HG03175 (cell line): ENCODE data around the gene CA6.
"Not testable (repeated sequence)": the region's sequence is repeated elsewhere in the genome, so short reads cannot be mapped to it uniquely, and the experiment has no call there.

ENCODE experiments used
- ATAC-seq: cut with Tn5 transposase; IDR thresholded peaks from one replicate; pipeline ENCODE4 v1.9.1; 2021; ENCODE audit warnings: mild to moderate bottlenecking, moderate library complexity; ENCODE audit not compliant: unreplicated experiment

Gene CA6

DNA sequence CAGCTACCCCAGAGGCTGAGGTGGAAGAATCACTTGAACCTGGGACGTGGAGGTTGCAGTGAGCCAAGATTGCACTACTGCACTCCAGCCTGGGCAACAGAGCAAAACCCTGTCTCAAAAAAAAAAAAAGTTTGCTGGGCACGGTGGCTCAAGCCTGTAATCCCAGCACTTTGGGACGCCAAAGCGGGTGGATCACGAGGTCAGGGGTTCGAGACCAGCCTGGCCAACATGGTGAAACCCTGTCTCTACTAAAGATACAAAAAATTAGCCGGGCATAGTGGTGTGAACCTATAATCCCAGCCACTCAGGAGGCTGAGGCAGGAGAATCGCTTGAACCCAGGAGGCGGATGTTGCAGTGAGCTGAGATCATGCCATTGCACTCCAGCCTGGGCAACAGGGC, 23.2 kb downstream of the CA6 start:
- ATAC-seq = not testable (repeated sequence)

GRCh38 chr1:8969937-8970336, 24.3 kb downstream of the CA6 start:
- ATAC-seq = no peak

DNA sequence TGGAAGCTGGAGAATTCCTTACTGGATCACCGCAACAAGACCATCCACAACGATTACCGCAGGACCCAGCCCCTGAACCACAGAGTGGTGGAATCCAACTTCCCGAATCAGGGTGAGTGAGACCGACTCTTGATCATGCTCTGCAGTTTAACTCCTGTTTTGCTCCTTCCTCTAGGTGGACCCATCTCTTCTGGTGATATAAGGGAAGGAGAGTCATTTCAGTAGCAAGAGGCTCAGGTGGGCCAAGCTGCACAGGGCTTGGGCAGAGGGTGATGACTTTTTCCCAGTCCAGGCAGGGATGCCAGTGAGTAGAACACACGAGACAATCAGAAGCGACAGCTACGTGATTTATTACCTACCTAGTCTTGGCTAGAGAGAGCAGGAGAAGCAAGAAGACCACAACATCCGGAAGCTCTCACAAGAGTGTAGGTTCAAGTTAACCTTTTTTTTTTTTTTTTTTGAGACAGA, 25.2 kb downstream of the CA6 start:
- ATAC-seq = no peak

DNA sequence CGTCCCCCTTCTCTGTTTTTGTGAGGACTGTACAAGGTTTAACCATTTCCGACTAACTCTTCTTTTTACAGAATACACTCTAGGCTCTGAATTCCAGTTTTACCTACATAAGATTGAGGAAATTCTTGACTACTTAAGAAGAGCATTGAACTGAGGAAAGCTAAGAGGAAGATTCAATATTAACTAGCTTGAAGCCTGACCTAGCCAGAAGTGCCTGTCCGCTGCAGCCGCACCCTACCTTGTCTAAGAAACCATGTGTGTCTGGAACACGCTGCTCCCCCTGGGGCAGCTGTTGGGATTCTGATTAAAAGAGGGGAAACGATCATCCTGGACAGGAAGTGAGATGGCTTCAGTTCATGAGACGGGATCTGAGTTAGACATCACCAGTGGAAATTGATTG, 28.9 kb downstream of the CA6 start:
- no peak for ATAC-seq

- no peak for ATAC-seq
Observed at GRCh38 chr1:8976338-8976737, 30.7 kb downstream of the CA6 start.

DNA sequence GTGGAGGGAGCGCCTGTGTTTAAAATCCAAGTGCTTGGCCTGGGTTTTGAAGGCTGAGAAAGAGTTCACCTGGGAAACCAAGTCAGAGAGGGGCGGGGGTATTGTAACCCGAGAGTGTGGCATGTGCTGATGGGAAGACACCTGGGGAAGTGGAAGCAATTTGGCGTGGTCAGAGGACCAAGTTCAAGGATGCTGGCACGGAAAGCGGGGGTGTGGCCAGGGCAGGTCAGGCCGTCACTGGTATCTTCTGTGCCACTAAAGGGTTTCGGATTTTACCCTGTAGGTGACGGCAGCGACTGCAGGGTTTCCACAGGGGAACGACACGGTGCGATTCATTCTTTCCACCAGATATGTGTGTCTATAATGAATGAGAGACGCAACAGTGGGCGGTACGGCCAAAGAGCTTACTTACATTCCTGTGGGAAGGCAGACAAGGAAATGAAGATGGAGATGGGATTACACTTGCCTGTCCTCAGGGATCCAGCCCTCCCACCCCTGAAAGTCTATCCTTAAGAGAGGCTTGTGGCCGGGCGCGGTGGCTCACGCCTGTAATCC, 31.3 kb downstream of the CA6 start:
- ATAC-seq = no peak

DNA sequence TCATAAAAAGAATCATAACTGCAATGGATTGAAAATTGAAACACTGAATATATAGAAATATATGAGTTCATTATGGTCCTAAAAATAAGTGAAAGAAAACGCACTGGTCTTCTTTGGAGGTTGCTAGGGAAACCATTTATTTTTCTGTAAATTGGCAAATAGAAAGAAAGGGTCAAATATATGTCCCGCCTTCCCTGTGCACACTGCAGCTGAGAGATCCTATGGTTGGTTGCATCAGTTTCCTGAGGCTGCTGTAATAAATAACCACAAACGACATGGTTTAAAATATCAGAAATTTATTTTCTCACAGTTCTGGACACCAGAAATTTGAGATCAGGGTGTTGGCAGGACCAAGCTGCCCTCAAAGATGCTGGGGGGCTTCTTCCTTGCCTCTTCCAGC, 35.0 kb downstream of the CA6 start:
- ATAC-seq = no peak

GRCh38 chr1:8981169-8981568, 35.5 kb downstream of the CA6 start:
- ATAC-seq = no peak

GRCh38 chr1:8984203-8984602, 38.5 kb downstream of the CA6 start:
- ATAC-seq = no peak

GRCh38 chr1:8984990-8985389, 39.3 kb downstream of the CA6 start:
- no peak for ATAC-seq

- no peak for ATAC-seq
Observed at GRCh38 chr1:8985915-8986813, 40.5 kb downstream of the CA6 start.

GRCh38 chr1:8986814-8987190, 41.1 kb downstream of the CA6 start:
- no peak for ATAC-seq

DNA sequence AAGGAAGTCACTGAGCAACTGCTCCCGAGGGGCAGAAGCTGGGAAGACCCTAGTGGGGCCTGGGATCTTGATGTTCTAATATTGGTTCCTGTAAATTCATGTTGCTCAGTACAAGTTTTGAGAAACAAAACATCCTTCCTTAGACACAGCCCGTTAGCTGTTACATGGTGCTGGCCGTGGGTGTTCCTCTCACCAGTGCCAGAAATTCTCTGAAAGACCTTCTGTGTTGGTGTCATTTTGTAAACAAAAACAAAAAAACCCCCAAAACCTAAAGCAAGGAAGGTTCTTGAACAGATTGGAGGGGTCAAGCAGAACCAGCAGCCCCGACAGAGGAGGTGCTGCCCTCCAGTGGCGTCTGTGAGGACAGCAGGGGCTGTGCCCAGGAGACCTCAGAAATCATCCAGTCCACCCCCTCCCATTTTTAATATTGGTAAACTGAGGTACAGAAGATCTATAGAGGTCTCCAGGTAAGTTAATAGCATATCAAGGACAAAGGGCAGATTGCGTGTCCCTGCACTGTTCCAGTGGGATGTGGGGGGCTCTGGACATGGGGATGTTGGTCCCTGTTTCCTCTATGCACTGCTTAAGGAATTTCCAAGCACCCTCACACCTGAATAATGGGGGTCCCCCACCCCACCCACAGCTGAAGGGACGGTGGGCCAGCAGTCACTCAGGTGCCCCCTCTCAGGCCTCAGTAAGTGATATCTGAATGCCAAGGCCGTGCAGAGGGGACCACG, 42.4 kb downstream of the CA6 start:
- no peak for ATAC-seq

- no peak for ATAC-seq
Observed at GRCh38 chr1:8988618-8988967, 42.9 kb downstream of the CA6 start.

DNA sequence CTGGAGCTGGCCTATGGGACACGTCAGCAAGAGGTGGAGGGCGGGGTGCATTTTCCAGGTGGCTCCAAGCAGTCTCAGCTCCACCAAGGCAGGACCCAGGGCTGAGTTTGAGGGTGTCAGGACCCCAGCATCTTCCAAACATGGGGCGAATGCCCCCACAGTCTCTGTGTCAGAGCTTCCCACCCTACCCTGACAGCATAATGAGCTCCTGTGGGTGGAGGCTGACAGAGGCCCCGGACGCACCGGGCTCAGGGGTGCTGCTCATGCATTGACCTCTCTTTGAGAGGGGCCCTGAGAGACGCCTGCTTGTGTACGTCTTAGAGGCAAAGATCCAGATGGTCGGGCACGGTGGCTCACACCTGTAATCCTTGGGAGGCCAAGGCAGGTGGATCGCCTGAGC, 43.4 kb downstream of the CA6 start:
- ATAC-seq = no peak

DNA sequence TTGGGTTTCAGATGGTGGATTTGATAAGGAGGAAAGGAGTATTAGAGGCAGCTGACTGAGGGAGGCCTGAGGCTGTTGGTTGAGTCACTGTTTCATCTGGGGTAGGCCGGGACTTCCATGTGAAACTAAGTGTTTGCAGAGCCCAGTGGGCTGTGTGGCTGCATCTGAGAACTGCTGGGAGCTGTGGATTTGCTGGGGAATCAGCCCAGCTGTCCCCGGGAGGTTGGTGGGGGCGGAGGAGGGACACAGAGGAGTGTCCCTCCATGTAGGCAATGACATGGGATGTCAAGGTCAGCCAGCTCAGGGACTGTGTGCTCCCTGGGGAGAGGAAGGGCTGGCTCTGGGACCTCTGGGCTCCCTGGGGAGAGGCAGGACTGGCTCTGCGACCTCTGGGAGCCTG, 44.2 kb downstream of the CA6 start:
- ATAC-seq = no peak

- ATAC-seq = no peak
Observed at GRCh38 chr1:8992936-8993687, 47.4 kb downstream of the CA6 start.

- not testable (repeated sequence) for ATAC-seq
Observed at GRCh38 chr1:8993962-8994675, 48.5 kb downstream of the CA6 start.

DNA sequence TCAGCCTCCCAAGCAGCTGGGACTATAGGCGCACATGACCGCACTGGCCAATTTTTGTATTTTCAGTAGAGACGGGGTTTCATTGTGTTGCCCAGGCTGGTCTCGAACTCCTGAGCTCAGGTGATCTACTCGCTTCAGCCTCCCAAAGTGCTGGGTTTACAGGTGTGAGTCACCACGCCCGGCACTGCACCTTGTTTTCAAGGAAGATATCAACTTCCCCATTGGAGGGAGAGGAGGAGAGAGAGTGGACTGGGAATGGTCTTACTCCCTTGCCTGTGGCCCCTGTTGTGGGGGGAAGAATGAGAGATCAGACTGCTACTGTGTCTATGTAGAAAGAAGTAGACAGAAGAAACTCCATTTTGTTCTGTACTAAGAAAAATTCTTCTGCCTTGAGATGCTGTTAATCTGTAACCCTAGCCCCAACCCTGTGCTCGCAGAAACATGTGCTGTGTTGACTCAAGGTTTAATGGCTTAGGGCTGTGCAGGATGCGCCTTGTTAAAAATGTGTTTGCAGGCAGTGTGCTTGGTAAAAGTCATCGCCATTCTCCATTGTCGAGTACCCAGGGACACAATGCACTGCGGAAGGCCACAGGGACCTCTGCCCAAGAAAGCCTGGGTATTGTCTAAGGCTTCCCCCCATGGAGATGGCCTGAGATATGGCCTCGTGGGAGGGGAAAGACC, 56.0 kb downstream of the CA6 start:
- ATAC-seq = not testable (repeated sequence)

- ATAC-seq = not testable (repeated sequence)
Observed at GRCh38 chr1:9002215-9002560, 56.5 kb downstream of the CA6 start.
